ENCODE results near the gene ARV1. TPM values are rescaled to one million over a fixed set of nuclear protein-coding genes. Genes with fewer than 3 reads are reported as not detected.

ARV1 gene
- total and polyA plus RNA-seq, 10 of the 15 experiments (the other 5 are each of a cell fraction or from before 2014, with no cell fraction given) = 23.2 to 55.1 (median 35.6) TPM

GRCh38 chr1:231037585-231038517, 59.0 kb downstream of the ARV1 start:
- H3K79me2 ChIP-seq (ENCODE audit: control insufficient read depth, insufficient read depth, low read length) = no peaks in the 10 kb centered on the region
- SMC1A ChIA-PET (ENCODE audit: uncharacterized antibody, unreplicated experiment) = interaction anchor here (0.6 kb wide), 1 partner anchor 42 kb away, joined by 3 read pairs; no protein-coding TSS in a partner anchor
- H3K9ac ChIP-seq (ENCODE audit: control insufficient read depth, insufficient read depth, low read length) = no peak overlapping the region
- intact Hi-C loops (cut with micrococcal nuclease; ENCODE audit: unreplicated experiment) (no loop called here), in situ Hi-C loops (cut with MboI) (no loop called here)
- H3K4me1 ChIP-seq (ENCODE audit: control insufficient read depth, insufficient read depth, low read length) = no peaks in the 10 kb centered on the region
- CTCF ChIA-PET = interaction anchor here (0.8 kb wide), 1 partner anchor 127 kb away, joined by 3 read pairs; no protein-coding TSS in a partner anchor
- H3K9me3 ChIP-seq (replicated peaks; ENCODE audit: control insufficient read depth, insufficient read depth, low read length) = no peaks in the 10 kb centered on the region
- DNase-seq (ENCODE audit: low read depth, low spot score) = no peak
- 81% methylated on average over 13 of the region's 13 CpGs for WGBS (ENCODE audit: insufficient coverage, insufficient replicate concordance, low lambda C conversion rate, missing lambda C conversion rate)
- no peak overlapping the region for H3K4me3 ChIP-seq
- no peak for FAIRE-seq
- RAD21 ChIA-PET (ENCODE audit: unreplicated experiment) = no interaction called here
- H4K20me1 ChIP-seq (ENCODE audit: control insufficient read depth, insufficient read depth) = no peaks in the 10 kb centered on the region
- no peaks in the 10 kb centered on the region for H3K36me3 ChIP-seq (ENCODE audit: control insufficient read depth in 2 of 2, insufficient read depth in 2 of 2, low read length in 1 of 2)
- no peak overlapping the region for H3K4me2 ChIP-seq (ENCODE audit: control insufficient read depth, insufficient read depth)
- ATAC-seq = no peak
- H3K27ac ChIP-seq (ENCODE audit: control insufficient read depth, insufficient read depth) = no peak overlapping the region
- POLR2A ChIA-PET = no interaction called here
- H2AFZ ChIP-seq (ENCODE audit: control insufficient read depth, low read depth, low read length) = no peak overlapping the region
- TF ChIP-seq ATF7 (IDR thresholded peaks at IDR 0.05; ENCODE audit: low read depth) (no peak), ELK1 (IDR thresholded peaks at IDR 0.05; ENCODE audit: low read depth, low read length) (no peak), ZZZ3 (IDR thresholded peaks at IDR 0.05; ENCODE audit: control insufficient read depth, insufficient read length, low read depth) (no peak), PML (IDR thresholded peaks at IDR 0.05; ENCODE audit: low read length) (no peak), POLR2AphosphoS5 (IDR thresholded peaks at IDR 0.05; ENCODE audit: low read length) (no peak), CEBPB (IDR thresholded peaks at IDR 0.05; ENCODE audit: borderline replicate concordance in 1 of 2, low read depth in 2 of 2, low read length in 2 of 2) (no peak)
- peaks cover 0 to 6% of the 10 kb centered on the region in 2 experiments; a peak in 2 of 4 replicates for H3K27me3 ChIP-seq (replicated peaks in 1 of 2; ENCODE audit: control insufficient read depth in 2 of 2, insufficient read depth in 2 of 2, low read length in 1 of 2)
- BruUV-seq (replicated peaks) = no TSS peak
